GM19397 (cell line): Measurements from ENCODE around the gene C1D.
"Not testable (repeated sequence)": the region's sequence is repeated elsewhere in the genome, so short reads cannot be mapped to it uniquely, and the experiment has no call there.

ENCODE experiments used
- ATAC-seq: cut with Tn5 transposase; IDR thresholded peaks from one replicate; pipeline ENCODE4 v1.9.1; 2021; ENCODE audit warnings: mild to moderate bottlenecking, moderate library complexity; ENCODE audit not compliant: unreplicated experiment

Gene C1D, protein sequence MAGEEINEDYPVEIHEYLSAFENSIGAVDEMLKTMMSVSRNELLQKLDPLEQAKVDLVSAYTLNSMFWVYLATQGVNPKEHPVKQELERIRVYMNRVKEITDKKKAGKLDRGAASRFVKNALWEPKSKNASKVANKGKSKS

DNA sequence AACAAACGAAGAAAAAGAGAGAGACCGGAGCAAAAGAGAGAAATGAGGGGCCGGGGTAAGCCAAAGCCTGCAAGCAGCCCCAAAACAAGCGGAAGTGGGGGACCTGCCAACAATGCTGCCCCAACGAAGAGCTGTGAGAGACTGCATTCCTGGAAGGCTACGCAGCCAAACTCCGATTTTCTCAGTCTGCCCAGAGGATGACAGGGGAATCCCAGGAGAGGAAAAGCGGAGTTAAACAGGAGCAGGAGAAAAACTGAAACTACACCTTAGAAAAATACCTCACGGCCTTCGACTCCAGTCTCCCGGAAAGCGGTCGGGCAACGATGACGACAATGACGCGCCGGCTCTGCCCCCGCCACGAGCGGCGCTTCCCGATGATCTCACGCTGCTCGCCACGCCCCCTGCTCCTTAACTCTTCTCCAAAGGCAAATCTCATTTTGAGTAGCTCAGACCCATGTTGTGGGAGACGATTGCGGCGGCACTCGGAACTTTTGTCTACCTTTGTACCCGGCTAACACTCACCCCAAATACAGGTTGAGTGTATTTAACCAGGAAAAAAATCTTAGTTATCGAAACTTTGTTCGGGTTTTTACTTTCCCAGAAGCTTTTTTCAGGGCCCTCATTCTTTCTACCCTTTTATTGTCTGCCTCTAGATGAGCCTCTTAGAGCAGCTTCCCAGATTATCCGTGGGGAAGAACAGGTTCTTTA lies at the start of gene C1D:
Gene C1D (minus strand): TSS at position 325 of the 708 bp plus-strand sequence. CDS start 15,694 bp downstream, outside the sequence.
- ATAC-seq: peak; percentile 97

DNA sequence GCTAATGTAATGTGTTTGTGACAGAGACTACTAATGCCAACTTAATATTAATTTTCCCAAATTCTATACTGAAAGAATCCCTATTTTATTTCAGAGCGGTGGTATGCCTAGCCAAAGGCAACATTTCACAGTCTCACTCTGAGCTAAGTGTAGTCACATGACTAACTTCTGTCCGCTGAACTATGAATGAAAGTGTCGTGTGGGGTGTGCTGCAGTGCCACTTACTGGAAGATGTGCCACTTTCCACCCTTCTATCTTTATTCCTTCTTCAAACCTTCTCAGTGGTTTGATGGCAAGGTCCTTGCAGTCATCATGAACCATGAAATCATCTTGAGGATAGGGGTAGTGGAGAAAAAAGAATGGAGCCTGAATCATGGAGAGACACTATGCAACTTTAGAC lies 47.3 kb upstream of the C1D start:
- ATAC-seq: no peak

DNA sequence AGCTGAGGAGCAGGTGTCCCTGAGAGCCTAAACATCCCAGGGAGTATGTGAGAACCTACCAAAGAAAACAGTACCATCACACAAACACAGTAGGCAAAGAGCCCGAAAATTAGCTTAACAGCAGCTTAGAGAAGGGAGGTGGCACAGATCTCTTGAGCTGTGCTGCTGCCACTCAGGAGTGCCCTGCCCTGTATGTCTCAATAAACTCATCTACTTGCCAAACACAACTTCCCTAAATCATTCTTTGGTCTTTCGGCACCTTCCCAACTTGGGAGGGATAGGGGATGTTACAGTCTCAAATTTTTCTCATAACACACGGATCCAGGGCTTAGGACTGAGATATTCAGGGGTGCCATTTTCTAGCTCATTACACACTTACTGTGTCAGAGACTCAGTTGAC lies 45.3 kb upstream of the C1D start:
- ATAC-seq: no peak

DNA sequence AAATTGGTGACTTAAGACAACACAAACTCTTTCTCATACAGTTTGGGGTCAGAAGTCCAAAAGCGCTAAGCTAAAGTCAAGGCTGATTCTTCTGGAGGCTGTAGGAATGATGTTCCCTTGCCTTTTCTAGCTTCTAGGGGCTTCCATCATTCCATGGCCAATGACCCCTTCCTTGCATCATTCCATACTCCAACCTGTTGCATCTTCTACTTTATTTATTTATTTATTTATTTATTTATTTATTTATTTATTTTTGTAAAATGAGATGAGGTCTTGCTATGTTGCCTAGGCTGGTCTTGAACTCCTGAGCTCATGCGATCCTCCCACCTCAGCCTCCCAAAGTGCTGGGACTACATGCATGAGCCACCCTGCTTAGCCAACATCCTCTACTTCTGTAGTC lies 44.7 kb upstream of the C1D start:
- no peak for ATAC-seq

DNA sequence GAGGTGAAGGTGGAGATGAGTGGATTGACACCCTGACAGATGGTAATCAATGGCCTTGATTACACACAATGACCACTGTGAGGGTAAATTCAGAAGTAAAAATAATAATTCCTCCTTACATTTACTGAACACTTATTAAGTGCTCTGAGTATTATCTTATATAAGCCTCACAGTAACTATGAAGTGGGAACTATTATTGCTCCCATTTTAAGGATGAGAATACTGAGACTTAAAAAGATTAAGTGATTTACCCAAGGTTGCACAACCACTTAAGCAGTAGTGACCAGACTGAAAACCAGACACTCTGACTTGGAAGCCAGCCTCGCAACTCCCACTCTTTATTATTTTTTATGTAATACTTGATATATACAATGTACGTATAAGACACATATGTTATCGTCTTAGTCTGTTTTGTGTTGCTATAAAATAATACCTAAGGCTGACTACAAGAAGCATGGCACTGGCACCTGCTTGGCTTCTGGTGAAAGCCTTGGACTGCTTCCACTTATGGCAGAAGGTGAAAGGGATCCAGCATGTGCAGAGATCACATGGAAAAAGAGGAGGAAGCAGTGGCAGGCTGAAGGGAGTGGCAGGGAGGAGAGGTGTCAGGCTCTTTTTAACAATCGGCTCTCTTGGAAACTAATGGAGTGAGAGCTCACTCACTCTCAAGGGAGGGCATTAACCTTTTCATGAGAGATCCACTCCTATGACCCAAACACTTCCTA lies 41.5 kb upstream of the C1D start:
- no peak for ATAC-seq

DNA sequence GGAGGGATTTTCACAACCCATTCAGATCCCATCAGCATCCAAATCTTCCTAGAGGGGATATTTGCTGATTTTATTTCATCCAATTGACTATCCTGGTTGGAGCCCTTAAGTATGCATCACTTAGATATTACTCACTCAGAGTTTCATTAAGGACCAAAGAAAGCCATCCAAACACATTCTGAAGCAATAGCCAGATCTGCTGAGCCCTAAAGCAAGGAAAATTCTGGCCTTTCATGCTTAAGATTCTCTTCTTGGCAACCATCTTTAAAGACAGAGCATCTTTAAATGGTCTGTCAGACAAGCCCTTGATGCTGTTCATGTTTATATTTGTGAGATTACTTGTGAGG lies 40.9 kb upstream of the C1D start:
- no peak for ATAC-seq

DNA sequence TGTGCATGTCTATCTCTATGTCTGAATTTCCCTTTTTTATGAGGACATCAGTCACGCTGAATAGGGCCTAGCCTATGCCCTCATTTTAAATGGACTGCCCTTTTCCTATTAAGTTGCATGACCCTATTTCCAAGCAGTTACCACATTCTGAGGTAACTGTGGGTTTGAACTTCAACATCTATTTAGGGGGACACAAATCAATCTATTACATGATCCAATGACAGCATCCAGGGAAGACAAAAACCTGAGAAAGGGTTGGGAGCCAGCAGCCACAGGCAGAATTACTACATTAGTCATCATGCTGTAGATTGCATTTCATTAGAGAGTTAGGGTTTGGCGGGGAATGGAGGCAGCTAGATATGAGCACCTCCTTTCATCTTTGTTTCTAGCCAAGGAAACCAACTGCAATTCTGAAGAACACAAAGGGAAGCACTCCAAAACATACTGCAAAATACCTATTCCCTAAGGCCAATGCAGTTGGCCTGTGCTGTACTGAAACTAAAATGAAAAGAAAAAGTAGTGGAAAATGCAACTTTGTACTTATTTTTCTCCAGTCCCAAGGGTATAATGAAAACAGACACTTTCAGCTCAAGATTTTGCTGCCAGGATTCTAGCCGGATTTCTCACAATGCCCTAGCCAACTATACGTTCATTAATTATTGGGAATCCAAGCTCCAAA lies 40.4 kb upstream of the C1D start:
- no peak for ATAC-seq

DNA sequence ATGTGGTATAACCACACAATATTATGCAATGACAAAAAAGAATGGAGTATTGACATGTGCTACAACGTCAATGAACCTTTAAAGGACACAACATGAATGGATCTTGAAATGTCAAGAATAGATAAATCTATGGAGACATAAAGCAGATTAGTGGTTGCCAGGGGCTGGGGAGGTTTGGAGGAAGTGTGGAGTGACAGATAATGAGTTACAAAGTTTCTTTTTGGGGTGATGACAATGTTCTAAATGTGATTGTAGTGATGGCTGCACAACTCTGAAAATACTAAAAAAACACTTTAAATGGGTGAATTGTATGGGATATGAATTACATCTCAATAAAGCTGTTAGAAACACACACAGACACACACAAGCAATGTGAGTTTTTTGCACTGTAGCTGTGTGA lies 37.4 kb upstream of the C1D start:
- ATAC-seq: no peak

DNA sequence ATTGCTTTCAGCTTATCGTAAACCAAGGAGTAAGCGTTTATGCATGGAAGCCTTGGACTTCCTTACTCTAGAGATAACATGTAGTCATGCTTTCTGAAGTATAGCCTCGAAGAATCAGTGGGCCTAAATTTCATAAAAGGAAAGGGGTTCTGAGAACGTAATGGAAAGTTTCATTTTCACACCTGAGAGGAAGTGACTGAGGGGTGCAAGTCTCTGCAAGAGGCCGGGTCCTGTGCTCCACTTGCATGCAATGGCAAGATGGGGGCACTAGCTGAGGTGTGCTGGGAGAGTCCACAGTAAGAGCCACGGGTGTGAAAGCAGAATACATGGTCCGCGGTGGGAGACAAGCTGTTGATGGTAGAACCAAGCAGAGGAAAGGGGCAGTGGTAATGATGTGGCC lies 36.5 kb upstream of the C1D start:
- no peak for ATAC-seq

DNA sequence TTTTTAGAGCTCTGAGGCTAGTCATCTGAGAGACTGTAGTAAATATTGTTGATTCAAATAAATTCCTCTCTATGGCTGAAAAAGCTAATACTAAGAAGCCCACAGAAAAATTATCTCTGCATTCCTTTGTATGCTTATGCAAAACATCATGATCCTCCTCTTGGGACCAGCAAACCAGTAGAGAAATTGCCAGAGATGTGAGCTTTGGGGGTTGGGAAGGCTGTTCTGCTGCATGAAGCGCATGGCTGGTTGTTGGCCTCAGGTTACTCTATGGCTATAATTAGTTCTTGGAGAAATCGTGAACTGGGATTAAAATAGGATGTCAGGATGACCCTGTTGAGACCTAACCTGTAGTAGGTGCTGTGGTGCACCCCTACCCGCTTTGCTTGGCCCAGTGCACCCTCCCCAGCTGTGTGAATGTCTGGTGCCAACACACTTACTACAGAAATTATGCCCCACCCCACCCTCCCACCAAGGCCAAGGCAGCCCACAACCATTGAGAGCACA lies 35.5 kb upstream of the C1D start:
- ATAC-seq: no peak

DNA sequence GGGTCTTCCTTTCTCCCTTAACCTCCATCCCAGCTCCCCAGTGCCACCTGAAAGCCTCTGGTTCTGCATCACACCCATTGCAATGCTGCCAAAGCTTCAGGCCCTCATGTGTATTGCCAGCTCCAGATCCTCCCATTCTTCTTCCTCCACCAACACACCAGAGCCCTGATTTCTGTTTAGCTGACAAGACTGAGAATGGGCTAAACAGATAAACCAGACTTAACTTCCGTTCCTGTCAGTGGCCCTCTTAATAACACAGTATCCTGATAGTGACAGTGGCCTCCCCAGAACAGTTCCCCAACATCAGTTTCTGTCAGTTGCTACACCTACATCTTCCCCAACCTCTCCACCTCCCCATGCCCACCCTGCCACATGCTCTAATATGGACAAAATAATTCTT lies 31.3 kb upstream of the C1D start:
- no peak for ATAC-seq

DNA sequence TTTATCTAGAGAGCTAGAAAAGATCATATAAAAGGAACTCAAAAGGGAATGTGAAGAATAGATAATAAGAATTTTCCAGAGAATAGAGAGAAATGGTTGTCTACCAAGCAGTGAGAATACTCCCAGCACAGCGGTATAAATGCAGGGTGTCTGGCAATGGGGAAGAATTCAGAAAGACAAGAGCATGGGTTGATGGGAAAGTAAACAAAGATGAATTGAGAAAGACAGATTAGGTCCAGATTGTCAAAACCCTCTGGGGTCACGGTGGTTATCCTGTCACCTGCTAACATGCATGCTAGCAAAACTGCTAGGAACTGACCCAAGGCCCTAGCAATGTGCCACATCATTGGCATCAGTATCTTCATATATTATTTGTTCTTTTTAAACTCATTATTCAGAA lies 30.8 kb upstream of the C1D start:
- ATAC-seq: no peak

DNA sequence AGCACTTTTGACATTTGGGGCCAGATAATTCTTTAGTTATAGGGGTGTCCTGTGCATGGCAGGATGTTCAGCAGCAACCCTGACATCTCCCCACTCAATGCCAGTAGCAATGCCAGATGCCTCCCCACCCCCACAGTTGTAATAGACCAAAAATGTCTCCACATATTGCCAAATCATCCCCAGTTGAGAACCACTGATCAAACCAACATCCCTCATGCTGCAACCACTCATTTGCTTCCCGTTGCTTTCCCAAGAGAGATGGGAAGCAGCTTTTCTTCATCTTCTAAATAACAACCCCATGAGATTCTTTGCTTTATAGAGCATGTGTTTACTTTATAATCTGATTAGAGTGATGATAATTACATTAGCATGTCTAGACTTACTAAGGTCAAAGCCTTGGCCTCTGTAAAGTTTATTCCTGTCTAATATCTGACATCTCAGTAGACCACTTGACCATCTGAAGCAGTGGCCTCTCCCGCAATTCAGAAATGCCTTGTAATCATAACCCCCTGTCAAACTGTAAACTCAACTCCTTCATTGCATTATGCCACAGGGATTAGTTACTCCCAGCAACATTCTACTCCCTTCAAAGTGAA lies 28.7 kb upstream of the C1D start:
- ATAC-seq: no peak

DNA sequence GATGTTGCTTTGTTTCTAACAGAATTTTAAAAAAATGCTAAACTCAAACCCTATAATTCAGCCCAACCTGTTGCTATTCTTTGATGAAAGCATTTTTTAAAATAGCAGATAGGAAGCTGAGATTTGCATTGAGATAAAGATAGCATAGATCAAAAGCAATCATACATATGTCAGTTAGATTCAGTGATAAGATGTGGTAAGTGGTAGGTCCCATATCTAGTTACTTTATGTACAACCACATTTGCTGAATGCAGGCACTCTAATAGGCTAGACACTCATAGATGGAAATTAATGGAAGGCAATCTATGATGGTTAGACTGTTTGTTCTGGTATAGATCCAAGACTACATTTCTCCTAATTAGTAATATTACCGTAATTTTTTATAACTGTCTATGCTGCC lies 27.2 kb upstream of the C1D start:
- no peak for ATAC-seq

DNA sequence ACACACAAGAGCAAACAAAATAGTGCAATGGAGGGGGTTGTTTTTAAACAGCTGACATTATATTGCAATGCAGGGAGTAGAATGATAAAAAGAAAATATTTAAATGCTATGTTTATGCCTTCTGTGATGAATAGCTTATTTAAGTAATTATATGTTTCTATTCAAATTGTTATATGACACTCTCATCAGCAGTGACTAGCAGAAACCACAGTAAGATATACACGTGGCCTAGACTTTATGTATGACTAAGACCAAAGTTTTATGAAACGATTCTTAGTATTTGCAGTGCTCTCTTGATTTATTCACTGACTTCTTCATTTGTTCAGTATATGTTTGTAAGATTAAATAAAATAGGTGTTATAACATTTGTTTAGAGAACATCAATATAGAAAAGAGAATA lies 26.1 kb upstream of the C1D start:
- no peak for ATAC-seq

DNA sequence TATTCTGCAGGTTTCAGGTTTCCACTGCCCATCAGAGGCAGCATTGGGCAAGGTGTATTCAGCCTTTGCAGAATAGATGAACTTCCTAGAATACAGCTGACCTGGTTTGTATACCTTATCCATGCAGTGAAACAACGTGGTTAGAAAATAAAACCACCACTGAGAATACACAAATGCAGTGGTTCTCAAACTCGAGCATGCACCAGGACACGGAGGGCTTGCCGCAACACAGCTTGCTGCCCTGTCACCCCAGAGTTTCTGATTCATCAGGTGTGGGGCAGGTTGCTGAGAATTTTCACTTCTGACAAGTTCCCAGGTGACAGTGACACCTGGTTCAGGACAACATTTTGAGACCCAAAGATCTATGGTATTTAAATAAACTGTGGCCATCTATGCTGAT lies 23.4 kb upstream of the C1D start:
- no peak for ATAC-seq

DNA sequence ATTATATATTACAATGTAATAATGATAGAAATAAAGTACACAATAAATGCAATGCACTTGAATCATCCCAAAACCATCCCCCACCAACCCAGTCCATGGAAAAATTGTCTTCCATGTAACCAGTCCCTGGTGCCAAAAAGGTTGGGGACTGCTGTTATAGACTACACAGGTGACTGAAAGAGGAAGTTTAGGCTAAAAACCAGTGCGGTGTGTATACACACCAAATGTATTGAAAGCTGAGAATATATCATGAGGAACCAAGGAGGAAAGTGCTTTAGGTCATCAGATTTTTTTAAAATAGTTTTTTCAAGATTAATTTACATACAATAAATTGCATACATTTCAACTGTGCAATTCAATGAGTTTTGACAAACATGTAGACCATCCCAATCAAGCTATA lies 20.5 kb upstream of the C1D start:
- ATAC-seq: no peak

DNA sequence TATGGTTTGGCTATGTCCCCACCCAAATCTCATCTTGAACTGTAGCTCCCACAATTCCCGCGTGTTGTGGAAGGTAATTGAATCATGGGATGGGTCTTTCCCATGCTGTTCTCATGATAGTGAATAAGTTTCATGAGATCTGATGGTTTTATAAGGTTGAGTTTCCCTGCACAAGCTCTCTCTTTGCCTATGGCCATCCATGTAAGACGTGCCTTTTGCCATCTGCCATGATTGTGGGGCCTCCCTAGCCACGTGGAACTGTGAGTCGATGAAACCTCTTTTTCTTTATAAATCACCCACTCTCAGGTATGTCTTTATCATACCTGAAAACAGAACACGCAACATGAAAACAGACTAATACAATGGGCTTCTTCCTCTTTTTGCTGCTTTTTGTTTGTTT lies 11.2 kb upstream of the C1D start:
- no peak for ATAC-seq

DNA sequence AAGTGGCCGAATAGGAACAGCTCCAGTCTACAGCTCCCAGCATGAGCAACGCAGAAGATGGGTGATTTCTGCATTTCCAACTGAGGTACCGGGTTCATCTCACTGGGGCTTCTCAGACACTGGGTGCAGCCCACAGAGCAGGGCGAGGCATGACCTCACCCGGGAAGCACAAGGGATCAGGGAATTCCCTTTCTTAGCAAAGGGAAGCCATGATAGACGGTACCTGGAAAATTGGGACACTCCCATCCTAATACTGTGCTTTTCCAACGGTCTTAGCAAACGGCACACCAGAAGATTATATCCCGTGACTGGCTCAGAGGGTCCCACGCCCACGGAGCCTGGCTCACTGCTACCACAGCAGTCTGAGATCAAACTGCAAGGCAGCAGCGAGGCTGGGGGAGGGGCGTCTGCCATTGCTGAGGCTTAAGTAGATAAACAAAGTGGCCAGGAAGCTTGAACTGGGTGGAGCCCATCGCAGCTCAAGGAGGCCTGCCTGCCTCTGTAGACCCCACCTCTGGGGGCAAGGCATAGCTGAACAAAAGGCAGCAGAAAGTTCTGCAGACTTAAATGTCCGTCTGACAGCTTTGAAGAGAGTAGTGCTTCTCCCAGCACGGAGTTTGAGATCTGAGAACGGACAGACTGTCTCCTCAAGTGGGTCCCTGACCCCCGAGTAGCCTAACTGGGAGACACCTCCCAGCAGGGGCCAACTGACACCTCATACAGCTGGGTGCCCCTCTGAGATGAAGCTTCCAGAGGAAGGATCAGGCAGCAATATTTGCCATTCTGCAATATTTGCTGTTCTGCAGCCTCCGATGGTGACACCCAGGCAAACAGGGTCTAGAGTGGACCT lies 1.2 kb upstream of the C1D start:
- ATAC-seq: not testable (repeated sequence)

DNA sequence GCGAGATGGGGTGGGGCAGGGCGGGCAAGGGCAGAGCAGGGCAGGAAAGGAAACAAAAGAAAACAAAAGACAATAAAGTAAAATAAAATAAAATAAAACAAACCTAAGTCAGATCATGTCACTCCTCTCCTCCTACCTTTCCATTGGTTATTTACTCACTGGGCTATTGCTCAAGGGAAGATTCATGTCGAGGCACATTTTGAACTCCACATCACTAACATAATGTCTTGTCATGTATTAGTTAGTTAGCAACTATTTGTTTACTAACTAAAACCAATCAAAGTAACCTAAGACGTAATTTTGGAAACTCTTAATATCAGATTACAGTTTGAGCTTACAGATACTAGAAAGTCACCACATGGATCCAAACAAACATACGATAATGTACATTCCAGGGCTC lies 2.2 kb downstream of the C1D start:
- ATAC-seq: no peak
